HG02973 (cell line): ENCODE results near the gene ISL2.

Source experiments
- ATAC-seq: cut with Tn5 transposase; IDR thresholded peaks from one replicate; pipeline ENCODE4 v1.9.1; 2021; ENCODE audit warnings: moderate library complexity; ENCODE audit not compliant: unreplicated experiment

ISL2 gene

GRCh38 chr15:76341366-76342057, 4.9 kb downstream of the ISL2 start:
- no peak for ATAC-seq

DNA sequence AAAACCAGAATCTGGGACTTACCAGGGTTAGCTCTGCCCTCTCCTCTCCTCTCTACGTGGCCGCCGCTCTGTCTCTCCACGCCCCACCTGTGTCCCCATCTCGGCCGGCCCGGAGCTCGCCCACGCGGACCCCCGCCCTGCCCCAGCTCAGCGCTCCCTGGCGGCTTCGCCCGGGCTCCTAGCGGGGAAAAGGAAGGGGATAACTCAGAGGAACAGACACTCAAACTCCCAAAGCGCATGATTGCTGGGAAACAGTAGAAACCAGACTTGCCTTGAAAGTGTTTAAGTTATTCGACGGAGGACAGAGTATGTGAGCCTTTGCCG, 5.4 kb downstream of the ISL2 start:
- ATAC-seq = no peak

GRCh38 chr15:76342382-76343201, 6.0 kb downstream of the ISL2 start:
- ATAC-seq = no peak

GRCh38 chr15:76343313-76343996, 6.9 kb downstream of the ISL2 start:
- ATAC-seq = no peak

- no peak for ATAC-seq
These were observed 8.5 kb downstream of the ISL2 start for GRCh38 chr15:76344893-76345582.

DNA sequence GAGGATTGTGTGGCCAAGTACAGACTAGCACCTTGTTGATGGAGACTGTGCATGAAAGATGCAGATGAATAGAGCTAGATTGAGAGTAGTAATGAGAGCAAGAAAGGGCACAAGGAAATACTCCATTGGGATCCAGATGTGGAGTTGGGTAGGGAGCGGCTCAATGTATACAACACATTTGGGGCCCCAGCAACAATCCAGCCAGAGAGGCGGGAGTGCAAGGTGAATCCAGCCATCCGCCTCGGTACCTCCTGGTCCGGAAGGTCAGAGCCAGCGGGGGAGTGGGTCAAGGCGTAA, 9.0 kb downstream of the ISL2 start:
- ATAC-seq = no peak

GRCh38 chr15:76345880-76346668, 9.5 kb downstream of the ISL2 start:
- no peak for ATAC-seq

- no peak for ATAC-seq
These were observed 10.3 kb downstream of the ISL2 start for GRCh38 chr15:76346669-76347481.

DNA sequence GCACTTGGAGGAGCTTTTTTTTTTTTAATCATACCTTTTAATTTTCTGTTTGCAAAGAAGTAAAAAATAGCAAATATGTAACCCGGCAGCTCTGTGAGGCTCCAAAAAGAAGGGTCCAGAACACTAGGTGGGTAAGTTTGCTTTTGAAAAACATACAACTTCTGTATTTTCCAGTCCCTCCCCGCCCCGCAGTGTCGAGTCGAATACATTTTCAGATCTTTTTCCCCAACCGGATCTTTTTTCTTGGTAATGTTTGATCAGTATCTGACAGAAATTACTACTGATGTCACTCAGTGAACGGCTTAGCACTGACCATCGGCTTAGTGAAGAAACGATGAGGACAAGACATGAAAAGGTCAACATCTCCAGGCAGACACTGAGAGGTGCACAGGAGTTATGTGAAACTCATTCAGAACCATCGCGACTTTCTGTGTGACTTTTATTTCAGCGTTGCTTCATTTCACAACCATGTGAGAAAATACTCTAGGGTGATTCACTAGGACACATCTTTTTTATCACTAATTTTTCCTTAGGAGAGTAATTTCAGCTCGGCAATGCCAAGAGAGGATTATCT, 11.0 kb downstream of the ISL2 start:
- no peak for ATAC-seq

DNA sequence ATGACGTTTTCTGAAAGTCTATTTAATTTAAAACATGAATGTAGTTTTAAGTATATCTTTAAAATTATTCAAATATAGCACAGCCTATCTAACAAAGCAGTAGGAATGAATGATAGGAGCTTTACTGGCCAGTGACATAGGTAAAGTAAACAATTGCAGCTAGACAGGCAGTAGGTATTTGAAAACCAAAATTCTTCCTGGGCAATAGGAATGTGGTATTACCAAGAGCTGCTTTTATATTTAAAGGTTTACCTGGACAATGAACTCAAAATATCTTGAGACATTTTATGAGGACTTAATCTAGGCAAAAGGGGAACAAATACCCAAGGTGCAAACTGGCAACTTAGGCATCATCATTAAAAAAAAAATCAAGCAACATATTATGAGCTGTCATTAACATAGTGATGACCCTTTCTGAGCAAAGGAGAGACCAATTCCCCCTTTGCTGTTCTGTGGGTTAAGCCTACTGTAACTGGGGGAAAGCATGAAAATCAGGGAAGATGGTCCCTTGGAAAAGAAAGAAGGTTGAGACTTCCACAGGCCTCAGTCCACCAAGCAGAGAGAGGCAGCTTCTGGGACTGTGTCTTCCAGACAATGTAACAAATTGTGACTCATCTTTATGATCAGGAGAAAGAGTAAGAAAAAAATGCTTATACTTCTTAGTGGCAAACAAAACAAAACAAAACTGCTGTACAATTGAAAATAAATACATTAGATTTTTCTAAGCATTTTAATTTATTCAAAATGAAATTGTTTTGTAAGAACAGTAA, 12.9 kb downstream of the ISL2 start:
- ATAC-seq = no peak

- ATAC-seq = no peak
These were observed 16.5 kb downstream of the ISL2 start for GRCh38 chr15:76353023-76353577.

DNA sequence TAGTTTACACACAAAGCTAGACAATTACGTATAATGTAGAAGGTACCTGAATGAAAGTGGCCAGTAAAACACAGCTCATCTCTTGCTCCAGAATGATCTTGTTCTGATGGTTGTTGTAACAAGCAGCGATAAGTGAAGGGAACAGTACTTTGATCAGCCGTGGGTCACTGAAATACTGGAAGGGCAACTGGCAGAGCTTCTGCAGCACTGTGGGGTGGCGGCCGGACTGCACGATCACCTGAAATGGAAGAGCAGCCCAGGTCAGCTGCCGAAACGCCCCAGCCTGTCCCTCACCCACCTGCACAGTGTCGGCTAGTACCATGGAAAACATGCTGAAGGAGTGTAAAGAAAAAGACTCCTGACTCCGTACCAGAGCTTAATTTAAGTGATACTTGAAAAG, 17.3 kb downstream of the ISL2 start:
- ATAC-seq = no peak

- ATAC-seq = no peak
These were observed 18.4 kb downstream of the ISL2 start for GRCh38 chr15:76354823-76355440.

- ATAC-seq = no peak
These were observed 21.9 kb downstream of the ISL2 start for GRCh38 chr15:76358453-76358852.

- no peak for ATAC-seq
These were observed 22.6 kb downstream of the ISL2 start for GRCh38 chr15:76359152-76359551.

DNA sequence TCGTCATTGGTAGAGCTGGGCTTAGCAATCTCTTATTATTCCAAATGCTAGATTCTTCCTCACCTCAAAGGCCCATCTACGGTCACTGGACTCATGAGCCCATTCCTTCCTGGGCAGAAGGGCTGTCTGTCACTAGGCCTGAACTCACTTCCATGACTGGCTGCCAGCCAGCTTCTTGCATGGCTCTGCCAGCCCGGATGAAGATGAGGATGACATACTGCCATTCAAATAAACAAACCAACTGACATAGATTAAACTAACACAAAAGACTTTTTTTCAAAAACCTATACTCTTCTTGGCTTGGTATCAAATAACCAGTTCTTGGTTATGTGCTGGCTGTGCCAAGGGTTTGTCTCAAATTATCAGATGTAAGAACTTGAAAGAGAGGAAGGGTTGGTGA, 23.8 kb downstream of the ISL2 start:
- ATAC-seq = no peak

DNA sequence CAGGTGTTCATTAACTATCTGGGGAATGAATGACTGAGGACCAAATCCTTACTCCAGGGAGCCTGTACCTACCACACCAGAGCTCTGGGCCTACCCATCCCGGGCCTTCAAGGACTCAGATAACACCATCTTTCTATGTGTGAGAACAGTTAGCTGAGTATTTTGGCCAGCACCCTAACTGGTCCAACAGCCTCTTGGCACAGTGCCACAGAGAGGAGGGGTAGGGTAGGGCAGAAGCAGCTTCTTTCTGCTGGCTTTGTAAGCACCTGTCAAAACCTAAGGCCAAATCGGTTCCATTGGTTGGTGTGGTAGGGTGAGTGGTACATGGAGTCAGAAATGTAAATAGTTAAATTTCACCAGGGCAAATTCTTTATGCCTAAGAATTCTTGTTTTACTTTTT, 26.7 kb downstream of the ISL2 start:
- no peak for ATAC-seq

- no peak for ATAC-seq
These were observed 30.1 kb downstream of the ISL2 start for GRCh38 chr15:76366714-76367113.
